ENCODE results near the gene ME3.

GRCh38 chr11:86582898-86583297 lies 89.5 kb downstream of the ME3 start:
- TF ChIP-seq CTCF (conservative IDR thresholded peaks at IDR 0.05 in 1 of 2, IDR thresholded peaks at IDR 0.05 in 1 of 2; ENCODE audit: low read depth in 1 of 2, low read length in 2 of 2), result no peak
- TF ChIP-seq EZH2 (IDR thresholded peaks at IDR 0.05; ENCODE audit: low read length, missing control alignments), result no peak

All from fibroblast of lung (primary cell).